GM12801 (cell line): ENCODE data around the gene SNAP29.

Experiments used
- TF ChIP-seq, protein P1 (sequence below): IDR thresholded peaks from one replicate; pipeline ENCODE4 v1.5.1; 2011; ENCODE audit warnings: control low read depth; ENCODE audit not compliant: insufficient read length; ENCODE audit errors: extremely low read depth

SNAP29 gene

DNA sequence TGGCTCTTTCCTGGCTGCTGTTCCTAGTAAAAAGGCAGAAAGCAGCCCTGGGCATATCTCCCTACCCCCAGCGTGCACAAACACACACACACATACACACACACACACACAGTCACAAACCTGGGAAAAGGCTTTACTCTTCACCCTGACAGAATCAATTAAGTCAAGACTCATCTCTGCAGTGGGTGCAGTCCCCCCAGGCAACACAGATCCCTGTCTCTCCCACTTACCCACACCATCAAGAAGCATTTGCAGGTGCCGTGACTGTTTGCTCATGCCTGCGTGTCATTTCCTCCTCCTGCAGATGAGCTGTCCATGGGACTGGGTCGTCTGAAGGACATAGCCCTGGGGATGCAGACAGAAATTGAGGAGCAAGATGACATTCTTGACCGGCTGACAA, 28.6 kb downstream of the SNAP29 start:
- TF ChIP-seq, protein P1, sequence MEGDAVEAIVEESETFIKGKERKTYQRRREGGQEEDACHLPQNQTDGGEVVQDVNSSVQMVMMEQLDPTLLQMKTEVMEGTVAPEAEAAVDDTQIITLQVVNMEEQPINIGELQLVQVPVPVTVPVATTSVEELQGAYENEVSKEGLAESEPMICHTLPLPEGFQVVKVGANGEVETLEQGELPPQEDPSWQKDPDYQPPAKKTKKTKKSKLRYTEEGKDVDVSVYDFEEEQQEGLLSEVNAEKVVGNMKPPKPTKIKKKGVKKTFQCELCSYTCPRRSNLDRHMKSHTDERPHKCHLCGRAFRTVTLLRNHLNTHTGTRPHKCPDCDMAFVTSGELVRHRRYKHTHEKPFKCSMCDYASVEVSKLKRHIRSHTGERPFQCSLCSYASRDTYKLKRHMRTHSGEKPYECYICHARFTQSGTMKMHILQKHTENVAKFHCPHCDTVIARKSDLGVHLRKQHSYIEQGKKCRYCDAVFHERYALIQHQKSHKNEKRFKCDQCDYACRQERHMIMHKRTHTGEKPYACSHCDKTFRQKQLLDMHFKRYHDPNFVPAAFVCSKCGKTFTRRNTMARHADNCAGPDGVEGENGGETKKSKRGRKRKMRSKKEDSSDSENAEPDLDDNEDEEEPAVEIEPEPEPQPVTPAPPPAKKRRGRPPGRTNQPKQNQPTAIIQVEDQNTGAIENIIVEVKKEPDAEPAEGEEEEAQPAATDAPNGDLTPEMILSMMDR = no peak

- TF ChIP-seq, protein P1 = no peak
Observed at GRCh38 chr22:20889025-20889704, 30.4 kb downstream of the SNAP29 start.

DNA sequence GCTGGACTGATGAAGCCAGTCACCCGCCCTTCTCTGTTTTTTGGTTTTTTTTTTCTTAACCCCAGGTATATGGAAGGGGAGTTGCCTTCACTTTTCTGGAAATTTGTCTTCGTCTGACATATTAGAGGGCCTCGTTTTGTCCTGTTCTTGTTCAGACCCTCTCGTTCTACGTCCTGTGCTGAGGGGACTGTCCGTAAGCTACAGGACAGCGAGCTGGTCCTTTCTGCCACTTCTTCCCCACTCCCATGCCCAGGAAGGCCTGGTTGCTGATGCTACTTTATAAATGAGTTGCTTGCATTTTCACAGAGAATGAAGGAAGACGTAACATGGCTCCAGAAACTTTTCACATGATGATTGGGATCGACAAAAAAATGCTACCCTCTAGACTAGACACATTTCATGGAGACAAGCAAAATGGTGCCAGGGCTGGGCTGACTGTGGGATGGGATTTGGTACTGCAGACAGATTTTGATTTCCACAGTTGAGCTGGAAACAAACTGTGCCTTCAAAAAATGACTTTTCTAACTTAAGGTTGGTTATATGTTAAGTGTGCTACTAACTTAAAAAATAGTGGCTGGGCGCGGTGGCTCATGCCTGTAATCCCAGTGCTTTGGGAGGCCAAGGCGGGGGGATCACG, 31.2 kb downstream of the SNAP29 start:
- TF ChIP-seq, protein P1 = no peak

DNA sequence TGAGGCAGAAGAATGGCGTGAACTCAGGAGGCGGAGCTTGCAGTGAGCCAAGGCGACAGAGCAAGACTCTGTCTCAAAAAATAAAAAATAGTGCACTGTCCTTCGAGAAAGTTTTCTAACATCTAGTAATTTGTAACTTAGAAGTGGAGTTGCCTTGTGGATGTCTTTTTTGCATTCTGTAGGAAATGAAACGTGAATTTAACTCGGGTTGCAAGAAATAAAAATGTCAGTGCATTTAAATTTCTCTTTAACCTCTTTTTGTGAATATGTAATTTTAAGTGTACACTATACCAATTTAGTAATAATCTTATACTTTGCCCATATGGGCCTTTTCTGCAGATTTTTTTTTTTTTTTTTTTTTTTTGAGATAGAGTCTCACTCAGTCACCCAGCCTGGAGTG, 32.2 kb downstream of the SNAP29 start:
- TF ChIP-seq, protein P1 = no peak

DNA sequence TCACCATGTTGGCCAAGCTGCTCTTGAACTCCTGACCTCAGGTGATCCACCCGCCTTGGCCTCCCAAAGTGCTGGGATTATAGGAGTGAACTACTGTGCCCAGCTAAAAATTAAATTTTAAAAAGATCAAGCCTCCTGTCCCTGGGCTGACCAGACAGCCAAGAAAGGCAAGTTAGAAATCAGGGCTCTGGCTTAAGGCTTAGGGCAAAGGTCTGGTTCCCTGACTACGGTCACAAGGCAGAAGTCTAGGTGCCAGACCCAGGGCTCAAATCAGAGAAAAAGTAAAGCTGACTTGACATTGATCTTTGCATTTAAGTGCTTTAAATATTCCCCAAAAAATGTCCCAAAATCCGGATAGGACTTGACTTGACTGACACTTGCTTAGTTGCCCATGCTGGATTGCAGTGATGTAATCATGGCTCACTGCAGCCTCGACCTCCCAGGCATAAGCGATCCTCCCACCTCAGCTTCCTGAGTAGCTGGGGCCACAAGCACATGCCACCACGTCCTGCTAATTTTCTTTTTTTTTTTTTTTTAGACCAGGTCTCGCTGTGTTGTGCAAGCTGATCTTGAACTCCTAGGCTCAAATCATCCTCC, 41.1 kb downstream of the SNAP29 start:
- TF ChIP-seq, protein P1 = no peak

GRCh38 chr22:20903093-20903492, 44.3 kb downstream of the SNAP29 start:
- TF ChIP-seq, protein P1 = no peak

DNA sequence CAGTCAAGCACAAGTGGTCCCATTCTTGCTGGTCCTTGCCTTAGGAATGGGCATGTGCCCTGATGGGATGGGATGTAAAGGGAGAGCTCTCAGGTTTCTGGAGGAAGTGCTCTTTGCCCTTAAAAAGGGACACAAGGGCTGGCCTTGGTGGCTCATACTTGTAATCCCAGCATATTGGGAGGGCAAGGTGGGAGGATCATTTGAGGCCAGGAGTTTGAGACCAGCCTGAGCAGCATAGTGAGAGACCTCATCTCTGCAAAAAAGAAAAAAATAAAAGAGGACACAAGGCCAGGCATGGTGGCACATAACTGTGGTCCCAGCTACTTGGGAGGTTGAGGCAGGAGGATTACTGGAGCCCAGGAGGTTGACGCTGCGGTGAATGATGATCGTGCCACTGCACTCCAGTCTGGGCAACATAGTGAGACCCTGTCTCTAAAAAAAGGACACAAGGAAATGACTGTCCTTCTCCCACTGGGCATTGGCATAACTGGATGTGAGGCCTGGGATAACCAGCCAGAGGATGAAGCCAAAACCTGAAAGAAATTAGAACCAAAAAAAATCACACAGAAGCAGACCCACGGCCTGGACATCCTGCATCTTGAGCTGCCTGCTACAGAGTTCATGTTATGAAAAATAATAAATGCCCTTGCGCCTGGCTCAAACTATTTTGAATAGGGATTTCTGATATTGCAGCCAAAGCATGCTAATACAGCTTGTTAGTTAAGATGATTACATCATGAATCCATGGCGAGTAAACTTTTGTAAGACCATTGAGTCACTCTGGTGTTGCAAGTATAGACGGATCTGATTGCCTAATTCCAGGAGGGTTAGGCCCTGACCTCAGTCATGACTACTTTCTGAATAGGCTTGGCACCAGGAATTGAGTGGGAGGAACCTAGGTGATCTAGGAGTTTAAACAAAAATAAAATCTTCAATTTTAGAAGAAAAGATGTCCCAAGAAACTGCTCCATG, 45.5 kb downstream of the SNAP29 start:
- TF ChIP-seq, protein P1 = no peak
